GM18858 (cell line): Measurements from ENCODE around the gene RPL5.

Source experiments
- ATAC-seq: cut with Tn5 transposase; IDR thresholded peaks from one replicate; pipeline ENCODE4 v1.9.1; 2021; ENCODE audit not compliant: unreplicated experiment

Gene RPL5

GRCh38 chr1:92817986-92818764, 13.7 kb upstream of the RPL5 start:
- ATAC-seq, result no peak

- ATAC-seq, result no peak
Observed at GRCh38 chr1:92820024-92820423, 11.8 kb upstream of the RPL5 start.

GRCh38 chr1:92820551-92820950, 11.3 kb upstream of the RPL5 start:
- ATAC-seq, result no peak

- ATAC-seq, result no peak
Observed at GRCh38 chr1:92822879-92823278, 9.0 kb upstream of the RPL5 start.

GRCh38 chr1:92826792-92827191, 5.0 kb upstream of the RPL5 start:
- ATAC-seq, result no peak

DNA sequence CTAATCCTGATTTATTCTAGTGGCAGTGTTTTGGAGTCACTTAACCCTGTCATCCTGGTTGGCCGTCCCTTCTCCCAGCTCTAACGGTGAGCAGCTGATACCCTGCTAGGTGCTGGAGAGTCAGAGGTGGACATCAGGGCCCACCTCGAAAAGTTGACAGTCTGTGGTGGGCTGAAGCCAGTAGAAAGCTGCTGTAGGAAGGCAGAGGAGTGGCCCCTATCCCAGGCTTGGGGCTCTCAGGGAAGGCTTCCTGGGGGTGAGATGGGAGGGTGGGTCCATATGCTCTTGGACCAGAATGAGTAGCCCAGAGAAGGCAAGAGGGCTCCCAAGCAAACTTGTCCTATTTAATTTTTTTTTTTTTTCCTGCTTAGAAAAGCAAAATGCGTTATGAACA, 475 bp upstream of the RPL5 start:
- ATAC-seq, result no peak

DNA sequence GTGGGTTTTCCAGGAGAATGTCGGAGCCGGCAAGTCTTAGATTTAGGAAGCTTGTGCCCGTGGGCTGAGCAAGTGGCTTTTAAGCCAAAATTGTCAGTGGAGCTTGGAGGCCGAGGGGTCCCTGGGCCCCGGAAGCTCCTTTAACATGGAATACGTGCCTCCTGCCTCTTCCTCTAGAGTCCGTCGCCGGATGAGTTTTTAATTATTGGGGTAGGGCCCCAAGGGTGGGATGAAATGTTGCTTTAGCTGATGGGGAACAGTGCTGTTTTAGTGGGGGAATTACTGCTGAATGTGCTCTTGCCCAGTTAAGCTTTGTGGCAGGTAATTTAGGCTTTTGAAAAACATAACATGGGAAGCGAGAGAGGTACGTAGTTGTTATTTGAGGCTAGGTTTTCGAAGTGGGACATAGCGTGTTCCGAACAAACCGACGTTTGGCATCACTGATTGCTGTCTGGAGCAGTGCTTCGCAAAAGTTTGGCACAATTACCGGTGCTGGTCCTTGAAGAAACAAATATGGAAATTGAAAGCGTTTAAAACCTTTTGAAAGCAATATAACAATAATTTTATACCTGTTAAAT, 786 bp downstream of the RPL5 start:
- no peak for ATAC-seq

DNA sequence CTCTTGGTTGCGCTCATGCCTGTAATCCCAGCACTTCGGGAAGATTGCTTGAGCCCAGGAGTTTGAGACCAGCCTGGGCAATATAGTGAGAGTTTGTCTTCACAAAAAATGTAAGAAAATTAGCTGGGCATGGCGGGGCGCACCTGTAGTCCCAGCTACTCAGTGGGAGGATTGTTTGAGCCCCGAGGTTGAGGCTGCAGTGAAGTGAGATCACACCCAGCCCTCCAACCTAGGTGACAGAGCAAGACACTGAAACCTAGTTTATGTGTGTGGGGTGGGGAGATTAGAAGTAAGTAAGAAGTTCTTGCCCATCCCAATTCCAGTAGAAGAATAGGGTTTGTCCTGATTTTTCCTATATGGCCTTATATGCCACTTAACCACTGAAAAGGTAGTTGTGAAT, 2.0 kb downstream of the RPL5 start:
- ATAC-seq, result no peak

- ATAC-seq, result no peak
Observed at GRCh38 chr1:92834617-92835016, 2.8 kb downstream of the RPL5 start.

- no peak for ATAC-seq
Observed at GRCh38 chr1:92837062-92837461, 5.2 kb downstream of the RPL5 start.

GRCh38 chr1:92838519-92838918, 6.7 kb downstream of the RPL5 start:
- no peak for ATAC-seq

- no peak for ATAC-seq
Observed at GRCh38 chr1:92839442-92839841, 7.6 kb downstream of the RPL5 start.

DNA sequence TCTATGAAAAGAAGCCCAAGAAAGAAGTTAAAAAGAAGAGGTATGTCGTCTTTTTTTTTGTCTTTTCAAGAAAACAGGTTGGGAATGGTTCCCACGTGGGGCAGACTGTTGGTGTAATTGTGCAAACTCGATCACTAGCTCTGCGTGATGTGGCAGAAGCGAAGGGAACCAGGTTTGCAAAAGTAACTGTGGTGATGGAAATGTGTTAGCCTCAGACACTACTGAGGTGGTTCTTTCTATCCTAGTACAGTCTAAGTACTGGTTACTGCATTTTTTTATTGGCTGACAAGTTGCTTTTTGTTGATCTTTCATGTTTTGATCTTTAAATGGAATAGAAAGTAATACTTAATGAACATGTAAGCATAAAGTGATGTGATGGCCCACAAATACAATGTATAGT, 8.8 kb downstream of the RPL5 start:
- no peak for ATAC-seq

DNA sequence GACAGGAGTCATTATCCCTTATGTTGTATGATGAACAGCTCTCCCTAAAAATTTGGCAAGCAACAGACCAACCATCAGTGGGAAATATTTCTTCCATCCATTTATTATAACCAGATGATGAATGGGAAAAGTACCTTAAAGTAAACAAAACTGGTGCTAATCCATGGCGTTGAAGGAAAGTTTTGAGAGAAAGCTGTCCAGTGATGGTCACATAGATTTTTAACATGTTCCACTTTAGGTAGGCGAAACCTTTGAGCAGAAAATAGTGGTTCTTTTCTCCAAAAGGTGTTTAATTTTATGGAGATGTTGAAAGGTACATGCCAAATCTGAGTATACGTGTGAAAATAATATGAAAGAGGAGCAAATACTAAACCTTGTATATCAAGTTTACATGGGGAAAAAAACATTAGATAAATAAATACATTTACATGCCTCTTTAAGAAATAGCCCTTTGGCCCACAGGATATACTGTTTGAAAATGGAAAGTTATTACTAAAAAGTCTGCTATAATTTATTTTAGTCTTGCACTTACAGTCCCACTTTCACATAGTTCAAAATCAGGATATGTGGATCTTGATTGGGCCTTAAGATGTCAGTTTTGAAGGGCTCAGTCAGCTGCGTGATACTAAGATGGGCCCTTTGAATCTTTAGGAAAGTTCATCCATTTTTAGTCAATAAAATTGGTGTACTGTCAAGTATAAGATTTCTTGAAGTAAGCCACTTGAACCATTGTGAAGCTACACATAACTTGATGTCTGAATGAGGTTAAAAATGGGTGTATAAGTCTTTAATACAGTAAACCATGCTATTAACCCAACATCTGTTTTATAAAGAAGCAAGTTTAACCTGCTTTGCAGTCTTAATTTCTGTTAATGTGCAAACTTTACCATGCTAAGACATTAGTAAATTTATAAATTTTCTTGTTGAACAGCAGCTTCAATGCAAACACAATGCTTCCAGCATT, 10.5 kb downstream of the RPL5 start:
- ATAC-seq, result no peak

DNA sequence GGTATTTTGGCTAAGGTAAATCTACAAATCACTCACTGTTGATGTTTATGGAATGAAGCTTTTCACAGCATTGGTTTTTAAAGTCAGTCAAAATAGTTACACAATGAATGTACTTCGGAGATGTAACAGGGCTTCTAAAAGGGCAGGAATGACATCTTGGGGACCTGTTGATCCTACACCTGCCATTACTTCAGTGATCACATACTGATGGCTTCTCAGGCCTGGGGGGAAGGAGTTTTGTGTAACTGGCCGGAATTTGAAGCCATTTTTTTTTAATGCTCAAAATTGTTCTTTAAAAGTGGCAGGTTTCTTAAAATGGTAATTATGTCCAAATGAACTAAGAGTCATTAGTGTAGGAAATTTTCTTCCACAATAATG, 11.2 kb downstream of the RPL5 start:
- ATAC-seq, result no peak

- ATAC-seq, result no peak
Observed at GRCh38 chr1:92843429-92844352, 11.9 kb downstream of the RPL5 start.

GRCh38 chr1:92844439-92844838, 12.6 kb downstream of the RPL5 start:
- ATAC-seq, result no peak

DNA sequence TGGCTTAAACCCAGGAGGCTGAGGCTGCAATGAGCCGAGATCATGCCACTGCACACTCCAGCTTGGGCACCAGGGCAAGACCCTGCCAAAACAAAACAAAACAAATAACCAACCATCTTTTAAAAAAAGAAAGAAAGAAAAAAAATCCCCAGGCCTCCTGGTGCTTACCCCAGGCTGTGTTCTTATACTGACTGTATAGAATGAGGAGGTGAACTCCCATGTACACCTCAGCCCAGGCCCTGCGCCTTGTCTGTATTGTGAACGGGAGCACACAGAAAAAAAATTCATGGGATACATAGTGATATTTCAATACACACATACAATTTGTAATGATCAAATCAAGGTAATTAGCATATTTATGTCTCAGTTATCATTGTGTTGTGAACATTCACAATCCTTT, 14.1 kb downstream of the RPL5 start:
- ATAC-seq, result no peak

GRCh38 chr1:92848201-92848600, 16.4 kb downstream of the RPL5 start:
- no peak for ATAC-seq

- no peak for ATAC-seq
Observed at GRCh38 chr1:92850019-92850418, 18.2 kb downstream of the RPL5 start.

GRCh38 chr1:92851729-92852128, 19.9 kb downstream of the RPL5 start:
- ATAC-seq, result no peak
